ENCODE measurements around the gene SLC12A2.

DNA sequence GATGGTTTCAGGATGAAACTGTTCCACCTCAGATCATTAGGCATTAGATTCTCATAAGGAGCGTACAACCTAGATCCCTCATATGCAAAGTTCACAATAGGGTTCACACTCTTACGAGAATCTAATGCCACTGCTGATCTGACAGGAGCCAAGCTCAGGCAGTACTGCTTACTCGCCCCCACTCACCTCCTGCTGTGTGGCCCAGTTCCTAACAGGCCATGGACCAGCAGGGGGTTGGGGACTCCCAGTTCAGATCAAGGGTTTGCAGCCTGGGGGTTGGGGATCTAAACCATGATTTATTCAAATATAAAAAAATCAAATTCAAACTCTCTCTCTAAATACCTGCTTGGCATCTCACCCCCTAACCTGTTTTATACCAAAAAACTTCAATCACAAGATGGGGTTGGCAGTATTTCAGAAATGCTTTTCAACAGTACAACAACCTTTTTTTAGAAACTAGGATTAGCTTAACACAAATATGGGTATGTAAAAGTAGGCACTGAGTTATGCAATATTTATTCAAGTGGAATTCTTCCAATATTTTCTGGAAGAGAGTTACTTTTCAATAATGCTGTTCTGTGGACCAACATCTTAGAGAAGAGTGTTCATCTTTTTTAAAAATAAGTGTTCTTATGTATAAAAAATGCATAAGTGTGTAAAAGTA lies 30.1 kb upstream of the SLC12A2 start:
- TF ChIP-seq FOXA1 (IDR thresholded peaks at IDR 0.05) (no peak), ELF4 (IDR thresholded peaks at IDR 0.05) (no peak), FOXM1 (IDR thresholded peaks at IDR 0.05; ENCODE audit: borderline replicate concordance) (no peak)
